GM23338 (cell line): ENCODE measurements around the gene DXO. TPM values are rescaled to one million over a fixed set of nuclear protein-coding genes. Genes with fewer than 3 reads are reported as not detected.

ENCODE experiments used
- ATAC-seq: fragments of 200-7000 bp; cut with Tn5 transposase; 3 replicates; pipeline ENCODE4 v1.9.1; 2020
- DNase-seq: peaks from one replicate; pipeline ENCODE4 v3.0.0-alpha.2; 2015; ENCODE audit warnings: low spot score
- H2AFZ ChIP-seq: fragments of 200-600 bp; sonication (generic); 2 replicates; pipeline ENCODE4 v1.8.0; 2016; ENCODE audit warnings: antibody characterized with exemption, mild to moderate bottlenecking, moderate library complexity
- H3F3A ChIP-seq: fragments of 200-600 bp; sonication (generic); replicated peaks from 2 replicates; pipeline ENCODE4 v1.8.0; 2017; ENCODE audit warnings: antibody characterized with exemption, mixed run types, low read depth
- H3K27ac ChIP-seq: fragments of 200-600 bp; sonication (generic); 2 replicates; pipeline ENCODE4 v1.6.1; 2016; ENCODE audit warnings: low read depth
- H3K27me3 ChIP-seq: fragments of 200-600 bp; sonication (generic); 2 replicates; pipeline ENCODE4 v1.8.0; 2016; ENCODE audit warnings: mild to moderate bottlenecking, mixed run types, moderate library complexity; ENCODE audit not compliant: insufficient read depth
- H3K36me3 ChIP-seq: fragments of 200-600 bp; sonication (generic); 2 replicates; pipeline ENCODE4 v1.8.0; 2016; ENCODE audit warnings: mild to moderate bottlenecking; ENCODE audit not compliant: insufficient read depth
- H3K4me1 ChIP-seq: fragments of 200-600 bp; sonication (generic); 2 replicates; pipeline ENCODE4 v1.8.0; 2016; ENCODE audit warnings: mild to moderate bottlenecking, moderate library complexity; ENCODE audit not compliant: insufficient read depth
- H3K4me2 ChIP-seq: fragments of 200-600 bp; sonication (generic); 2 replicates; pipeline ENCODE4 v1.7.1; 2017; ENCODE audit warnings: mixed run types
- H3K4me3 ChIP-seq: fragments of 200-600 bp; sonication (generic); 2 replicates; pipeline ENCODE4 v1.6.1; 2016; ENCODE audit warnings: mixed run types
- H3K79me2 ChIP-seq: fragments of 200-600 bp; sonication (generic); replicated peaks from 2 replicates; pipeline ENCODE4 v1.8.0; 2017; ENCODE audit warnings: mild to moderate bottlenecking; ENCODE audit not compliant: insufficient read depth
- H3K9me2 ChIP-seq: fragments of 200-600 bp; sonication (generic); 2 replicates; pipeline ENCODE4 v1.8.0; 2017; ENCODE audit not compliant: insufficient read depth
- H4K20me1 ChIP-seq: fragments of 200-600 bp; sonication (generic); replicated peaks from 2 replicates; pipeline ENCODE4 v1.8.0; 2017; ENCODE audit warnings: mild to moderate bottlenecking; ENCODE audit not compliant: insufficient read depth
- H3K27ac Mint-ChIP-seq: 2 replicates; pipeline ENCODE4 v1.8.0; 2020; ENCODE audit warnings: inconsistent platforms, mild to moderate bottlenecking, moderate library complexity, mixed read lengths
- H3K27me3 Mint-ChIP-seq: 3 replicates; pipeline ENCODE4 v1.8.0; 2022; ENCODE audit warnings: low read depth, mild to moderate bottlenecking, moderate library complexity, mixed read lengths, inconsistent platforms; ENCODE audit not compliant: insufficient read depth, poor library complexity
- H3K36me3 Mint-ChIP-seq: 3 replicates; pipeline ENCODE4 v1.8.0; 2021; ENCODE audit warnings: low read depth, mild to moderate bottlenecking, inconsistent platforms, moderate library complexity, mixed read lengths
- H3K4me1 Mint-ChIP-seq: 3 replicates; pipeline ENCODE4 v1.8.0; 2020; ENCODE audit warnings: mild to moderate bottlenecking, inconsistent platforms, mixed read lengths
- H3K4me3 Mint-ChIP-seq: 3 replicates; pipeline ENCODE4 v1.8.0; 2021; ENCODE audit warnings: moderate library complexity, mild to moderate bottlenecking, inconsistent platforms, mixed read lengths
- H3K9me3 Mint-ChIP-seq: 3 replicates; pipeline ENCODE4 v1.8.0; 2020; ENCODE audit warnings: moderate library complexity, mild to moderate bottlenecking, inconsistent platforms, mixed read lengths
- CREB1 ChIP-seq: fragments of 250-450 bp; sonication (Bioruptor Pico); IDR thresholded peaks from 2 replicates; pipeline ENCODE4 v1.5.0; 2020; ENCODE audit warnings: low read depth, mild to moderate bottlenecking, moderate library complexity
- EZH2 ChIP-seq: fragments of 200-600 bp; sonication (generic); IDR thresholded peaks from one replicate; pipeline ENCODE4 v1.8.0; 2017; ENCODE audit warnings: antibody characterized with exemption, mild to moderate bottlenecking, low read depth; ENCODE audit not compliant: unreplicated experiment
- EZH2phosphoT487 ChIP-seq: fragments of 200-600 bp; sonication (generic); IDR thresholded peaks from one replicate; pipeline ENCODE4 v1.8.1; 2018; ENCODE audit warnings: antibody characterized with exemption; ENCODE audit not compliant: unreplicated experiment
- JUNB ChIP-seq: IDR thresholded peaks from one replicate; pipeline ENCODE4 v1.6.1; 2016; ENCODE audit warnings: antibody characterized with exemption; ENCODE audit not compliant: unreplicated experiment
- NANOG ChIP-seq: IDR thresholded peaks from 2 replicates; pipeline ENCODE4 v1.6.1; 2016; ENCODE audit warnings: antibody characterized with exemption, borderline replicate concordance
- POLR2AphosphoS5 ChIP-seq: IDR thresholded peaks from 2 replicates; pipeline ENCODE4 v1.6.1; 2016; ENCODE audit warnings: antibody characterized with exemption, low read depth
- REST ChIP-seq: IDR thresholded peaks from one replicate; pipeline ENCODE4 v1.6.1; 2018; ENCODE audit warnings: antibody characterized with exemption; ENCODE audit not compliant: unreplicated experiment
- STAT1 ChIP-seq: IDR thresholded peaks from one replicate; pipeline ENCODE4 v1.6.1; 2016; ENCODE audit warnings: antibody characterized with exemption; ENCODE audit not compliant: unreplicated experiment
- ZNF114 ChIP-seq: fragments of 250-450 bp; sonication (Bioruptor Pico); IDR thresholded peaks from 2 replicates; pipeline ENCODE4 v1.5.0; 2020; ENCODE audit warnings: mild to moderate bottlenecking, moderate library complexity
- polyA plus RNA-seq: library from polyadenylated mRNA; unstranded; fragments of >200 nt; fragmentation: Nextera tagmentation; extraction: Ambion mirVana; gene quantifications from 2 replicates; pipeline ENCODE4 v1.2.1, GENCODE V29; 2016
- total RNA-seq: library from RNA; depleted of rRNA; stranded (reverse); fragments of >200 nt; shearing (Covaris generic); gene quantifications from 2 replicates; pipeline ENCODE4 v1.2.3, GENCODE V29; 2014
- TF ChIP-seq, protein P1 (sequence below), 2 experiments: fragments of 200-600 bp in 1 of 2; sonication (generic) in 1 of 2; conservative IDR thresholded peaks; 2 replicates each; pipeline versions ENCODE4 v1.5.1 to v1.6.1; 2016 to 2017; ENCODE audit warnings: antibody characterized with exemption in 2 of 2, low read depth in 2 of 2, mild to moderate bottlenecking in 2 of 2, moderate library complexity in 1 of 2

Gene DXO
- total and polyA plus RNA-seq, 2 experiments from 2014 or later: 15.6 to 19.7 TPM

DNA sequence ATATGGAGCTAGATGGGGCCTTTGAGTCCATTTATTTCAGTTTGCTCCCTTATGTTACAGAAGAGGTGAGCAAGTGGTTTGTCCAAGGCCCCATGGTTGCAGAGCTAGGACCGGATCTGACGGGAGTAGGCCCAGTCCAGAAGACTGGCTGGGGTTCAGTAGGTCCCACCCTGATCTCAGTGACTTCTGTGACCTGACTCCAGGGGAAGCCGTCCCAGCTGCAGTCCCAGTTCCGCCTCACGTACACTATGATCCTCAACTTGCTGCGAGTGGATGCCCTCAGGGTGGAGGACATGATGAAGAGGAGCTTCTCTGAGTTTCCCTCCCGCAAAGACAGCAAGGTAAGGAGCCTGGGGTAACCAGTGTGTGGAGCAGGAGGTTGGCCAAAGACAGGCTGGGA is 5.4 kb downstream of the DXO start:
- no peak overlapping the region for H3K27ac Mint-ChIP-seq
- Histone ChIP-seq H3K4me3 (no peak overlapping the region), H3K27ac (no peak overlapping the region), H3K9me2 (no peaks in the 10 kb centered on the region), H3K36me3 (peaks cover 14% of the 10 kb centered on the region), H3K4me1 (no peaks in the 10 kb centered on the region), H2AFZ (no peak overlapping the region), H3F3A (no peaks in the 10 kb centered on the region), H3K4me2 (no peak overlapping the region), H3K79me2 (peaks cover 5% of the 10 kb centered on the region; the same call in 1 of the 2 replicates), H3K27me3 (no peaks in the 10 kb centered on the region), H4K20me1 (no peaks in the 10 kb centered on the region; the same call in 1 of the 2 replicates)
- DNase-seq (no peak), ATAC-seq (no peak)
- peaks cover 14% of the 10 kb centered on the region for H3K27me3 Mint-ChIP-seq
- no peaks in the 10 kb centered on the region for H3K9me3 Mint-ChIP-seq
- peaks cover 77% of the 10 kb centered on the region for H3K36me3 Mint-ChIP-seq
- no peak overlapping the region for H3K4me3 Mint-ChIP-seq
- H3K4me1 Mint-ChIP-seq: no peaks in the 10 kb centered on the region
- no peak for TF ChIP-seq STAT1

DNA sequence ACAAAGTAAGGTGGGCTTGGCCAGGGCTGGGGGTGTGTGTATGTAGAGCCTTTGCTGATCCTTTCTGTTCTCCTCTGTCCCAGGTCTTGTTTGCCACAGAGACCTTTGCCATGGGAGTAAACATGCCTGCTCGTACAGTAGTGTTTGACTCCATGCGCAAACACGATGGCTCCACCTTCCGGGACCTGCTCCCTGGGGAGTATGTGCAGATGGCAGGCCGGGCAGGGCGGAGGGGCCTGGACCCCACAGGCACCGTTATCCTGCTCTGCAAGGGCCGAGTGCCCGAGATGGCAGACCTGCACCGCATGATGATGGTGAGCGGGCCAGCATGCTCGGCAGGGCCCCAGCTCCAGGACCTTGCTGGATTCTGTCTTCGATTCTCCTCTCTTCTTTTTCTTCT is 6.2 kb downstream of the DXO start:
- peaks cover 14% of the 10 kb centered on the region for H3K36me3 ChIP-seq
- H3K36me3 Mint-ChIP-seq: peaks cover 85% of the 10 kb centered on the region

DNA sequence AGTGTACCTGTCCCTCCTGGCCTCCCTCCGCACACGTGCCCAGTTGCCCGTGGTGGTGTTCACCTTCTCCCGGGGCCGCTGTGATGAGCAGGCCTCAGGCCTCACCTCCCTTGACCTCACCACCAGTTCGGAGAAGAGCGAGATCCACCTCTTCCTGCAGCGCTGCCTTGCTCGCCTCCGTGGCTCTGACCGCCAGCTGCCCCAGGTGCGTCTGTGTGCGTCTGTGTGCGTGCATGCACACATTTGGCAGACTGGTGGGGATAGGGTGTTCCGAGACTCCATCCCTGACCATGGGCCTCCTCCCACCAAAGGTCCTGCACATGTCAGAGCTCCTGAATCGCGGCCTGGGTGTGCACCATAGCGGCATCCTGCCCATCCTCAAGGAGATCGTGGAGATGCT is 8.0 kb downstream of the DXO start:
- Mint-ChIP-seq H3K4me3 (no peak overlapping the region), H3K4me1 (peaks cover 5% of the 10 kb centered on the region; the same call in 2 of the 3 replicates), H3K36me3 (peaks cover 76% of the 10 kb centered on the region), H3K9me3 (peaks cover 2% of the 10 kb centered on the region; the same call in 1 of the 3 replicates), H3K27me3 (peaks cover 2% of the 10 kb centered on the region), H3K27ac (no peak overlapping the region; the same call in 1 of the 2 replicates)
- Histone ChIP-seq H2AFZ (no peak overlapping the region), H4K20me1 (no peaks in the 10 kb centered on the region; the same call in 1 of the 2 replicates), H3K27me3 (no peaks in the 10 kb centered on the region), H3K79me2 (peaks cover 10% of the 10 kb centered on the region), H3K27ac (no peak overlapping the region), H3K9me2 (no peaks in the 10 kb centered on the region), H3K4me2 (no peak overlapping the region), H3K4me3 (no peak overlapping the region), H3K36me3 (peaks cover 14% of the 10 kb centered on the region), H3K4me1 (0 out of 2 replicates have a peak, but pooled peaks cover 7% of the 10 kb centered on the region), H3F3A (no peaks in the 10 kb centered on the region)
- DNase-seq (no peak), ATAC-seq (no peak)
- TF ChIP-seq REST: no peak
- TF ChIP-seq JUNB: no peak
- no peak for TF ChIP-seq NANOG
- no peak for TF ChIP-seq ZNF114
- TF ChIP-seq POLR2AphosphoS5: no peak

More for the DNA sequence above, 6.2 kb downstream of the DXO start:
- H3K27ac Mint-ChIP-seq: no peak overlapping the region
- Histone ChIP-seq H3K27ac (no peak overlapping the region), H3K27me3 (no peaks in the 10 kb centered on the region), H4K20me1 (no peaks in the 10 kb centered on the region; the same call in 1 of the 2 replicates), H3K79me2 (no peaks in the 10 kb centered on the region), H3F3A (no peaks in the 10 kb centered on the region), H3K9me2 (no peaks in the 10 kb centered on the region), H3K4me2 (no peak overlapping the region), H3K4me3 (no peak overlapping the region), H2AFZ (no peak overlapping the region), H3K4me1 (no peaks in the 10 kb centered on the region)
- no peak for ATAC-seq
- H3K4me3 Mint-ChIP-seq: no peak overlapping the region
- H3K27me3 Mint-ChIP-seq: peaks cover 12% of the 10 kb centered on the region
- no peak for DNase-seq
- TF ChIP-seq JUNB: no peak
- TF ChIP-seq ZNF114: no peak
- TF ChIP-seq STAT1: no peak
- TF ChIP-seq, protein P1, sequence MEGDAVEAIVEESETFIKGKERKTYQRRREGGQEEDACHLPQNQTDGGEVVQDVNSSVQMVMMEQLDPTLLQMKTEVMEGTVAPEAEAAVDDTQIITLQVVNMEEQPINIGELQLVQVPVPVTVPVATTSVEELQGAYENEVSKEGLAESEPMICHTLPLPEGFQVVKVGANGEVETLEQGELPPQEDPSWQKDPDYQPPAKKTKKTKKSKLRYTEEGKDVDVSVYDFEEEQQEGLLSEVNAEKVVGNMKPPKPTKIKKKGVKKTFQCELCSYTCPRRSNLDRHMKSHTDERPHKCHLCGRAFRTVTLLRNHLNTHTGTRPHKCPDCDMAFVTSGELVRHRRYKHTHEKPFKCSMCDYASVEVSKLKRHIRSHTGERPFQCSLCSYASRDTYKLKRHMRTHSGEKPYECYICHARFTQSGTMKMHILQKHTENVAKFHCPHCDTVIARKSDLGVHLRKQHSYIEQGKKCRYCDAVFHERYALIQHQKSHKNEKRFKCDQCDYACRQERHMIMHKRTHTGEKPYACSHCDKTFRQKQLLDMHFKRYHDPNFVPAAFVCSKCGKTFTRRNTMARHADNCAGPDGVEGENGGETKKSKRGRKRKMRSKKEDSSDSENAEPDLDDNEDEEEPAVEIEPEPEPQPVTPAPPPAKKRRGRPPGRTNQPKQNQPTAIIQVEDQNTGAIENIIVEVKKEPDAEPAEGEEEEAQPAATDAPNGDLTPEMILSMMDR (conservative IDR thresholded peaks at IDR 0.05; ENCODE audit: low read depth in 2 of 2): no peak
- no peak for TF ChIP-seq EZH2phosphoT487
- no peak for TF ChIP-seq NANOG
- TF ChIP-seq EZH2: no peak
- TF ChIP-seq CREB1: no peak
- no peak for TF ChIP-seq POLR2AphosphoS5
- H3K9me3 Mint-ChIP-seq: no peaks in the 10 kb centered on the region
- H3K4me1 Mint-ChIP-seq: no peaks in the 10 kb centered on the region
